NCI-H2081 treated with DMSO at 0.1 percent for 48 hours (cell line): ENCODE measurements around the gene ACOT2.
"Not testable (repeated sequence)": the region's sequence is repeated elsewhere in the genome, so short reads cannot be mapped to it uniquely, and the experiment has no call there.

Source experiments
- DNase-seq: peaks from one replicate; lab custom pipeline; 2025; lab: John Stamatoyannopoulos, UW

Gene ACOT2, protein sequence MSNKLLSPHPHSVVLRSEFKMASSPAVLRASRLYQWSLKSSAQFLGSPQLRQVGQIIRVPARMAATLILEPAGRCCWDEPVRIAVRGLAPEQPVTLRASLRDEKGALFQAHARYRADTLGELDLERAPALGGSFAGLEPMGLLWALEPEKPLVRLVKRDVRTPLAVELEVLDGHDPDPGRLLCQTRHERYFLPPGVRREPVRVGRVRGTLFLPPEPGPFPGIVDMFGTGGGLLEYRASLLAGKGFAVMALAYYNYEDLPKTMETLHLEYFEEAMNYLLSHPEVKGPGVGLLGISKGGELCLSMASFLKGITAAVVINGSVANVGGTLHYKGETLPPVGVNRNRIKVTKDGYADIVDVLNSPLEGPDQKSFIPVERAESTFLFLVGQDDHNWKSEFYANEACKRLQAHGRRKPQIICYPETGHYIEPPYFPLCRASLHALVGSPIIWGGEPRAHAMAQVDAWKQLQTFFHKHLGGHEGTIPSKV

DNA sequence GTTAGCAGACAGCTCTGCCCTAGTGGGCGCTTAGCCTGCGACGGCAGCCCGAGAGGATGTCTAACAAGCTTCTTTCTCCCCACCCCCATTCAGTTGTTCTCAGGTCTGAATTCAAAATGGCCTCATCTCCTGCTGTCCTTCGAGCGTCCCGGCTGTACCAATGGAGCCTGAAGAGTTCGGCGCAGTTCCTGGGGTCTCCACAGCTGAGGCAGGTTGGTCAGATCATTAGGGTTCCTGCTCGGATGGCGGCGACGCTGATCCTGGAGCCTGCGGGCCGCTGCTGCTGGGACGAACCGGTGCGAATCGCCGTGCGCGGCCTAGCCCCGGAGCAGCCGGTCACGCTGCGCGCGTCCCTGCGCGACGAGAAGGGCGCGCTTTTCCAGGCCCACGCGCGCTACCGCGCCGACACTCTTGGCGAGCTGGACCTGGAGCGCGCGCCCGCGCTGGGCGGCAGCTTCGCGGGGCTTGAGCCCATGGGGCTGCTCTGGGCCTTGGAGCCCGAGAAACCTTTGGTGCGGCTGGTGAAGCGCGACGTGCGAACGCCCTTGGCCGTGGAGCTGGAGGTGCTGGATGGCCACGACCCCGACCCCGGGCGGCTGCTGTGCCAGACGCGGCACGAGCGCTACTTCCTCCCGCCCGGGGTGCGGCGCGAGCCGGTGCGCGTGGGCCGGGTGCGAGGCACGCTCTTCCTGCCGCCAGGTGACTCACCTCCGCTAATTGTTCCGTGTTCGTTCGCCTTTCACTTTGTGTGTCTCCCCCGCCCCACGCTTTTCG, at the start of gene ACOT2:
TSS of gene ACOT2 (plus strand) at position 29 of the 774 bp plus-strand sequence. CDS start at position 57, 28 bp downstream.
- DNase-seq = peak; percentile 36

DNA sequence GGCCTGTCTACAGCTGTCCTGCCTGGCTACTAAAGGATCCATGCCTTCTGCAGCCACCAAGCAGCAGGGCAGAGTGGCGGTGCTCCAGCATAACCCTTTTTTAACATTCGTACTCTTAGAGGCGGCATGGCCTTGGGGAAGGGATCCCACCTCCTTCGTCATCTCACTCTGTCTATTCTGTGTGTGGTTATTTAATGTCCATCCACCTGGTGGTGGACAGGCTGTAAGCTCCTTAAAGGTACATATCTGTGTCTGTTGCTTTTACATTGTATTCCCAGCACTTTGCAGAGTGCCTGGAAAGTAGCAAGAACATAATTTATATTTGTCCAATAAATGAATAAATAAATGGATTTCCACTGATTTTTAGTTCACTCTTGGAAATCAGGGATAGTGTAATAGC, 47.8 kb upstream of the ACOT2 start:
- no peak for DNase-seq

DNA sequence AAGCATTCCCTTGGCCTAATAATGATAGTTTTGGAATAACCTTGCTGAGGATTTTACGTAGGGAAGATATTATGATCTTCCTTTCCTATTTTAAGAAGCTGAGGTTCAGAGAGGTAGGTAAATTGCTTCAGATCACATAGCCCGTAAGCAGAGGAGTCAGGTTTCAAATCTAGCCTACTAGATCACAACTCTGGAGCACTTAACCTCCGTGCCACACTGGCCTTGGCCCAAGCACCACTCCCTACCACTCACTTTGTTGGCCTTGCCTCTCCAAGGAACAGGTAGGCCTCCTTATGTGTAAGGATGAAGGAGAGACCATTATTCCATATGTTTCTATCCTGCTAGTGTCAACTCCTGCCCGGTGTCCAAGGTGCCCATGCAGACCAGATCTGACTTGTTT, 44.5 kb upstream of the ACOT2 start:
- DNase-seq = no peak

DNA sequence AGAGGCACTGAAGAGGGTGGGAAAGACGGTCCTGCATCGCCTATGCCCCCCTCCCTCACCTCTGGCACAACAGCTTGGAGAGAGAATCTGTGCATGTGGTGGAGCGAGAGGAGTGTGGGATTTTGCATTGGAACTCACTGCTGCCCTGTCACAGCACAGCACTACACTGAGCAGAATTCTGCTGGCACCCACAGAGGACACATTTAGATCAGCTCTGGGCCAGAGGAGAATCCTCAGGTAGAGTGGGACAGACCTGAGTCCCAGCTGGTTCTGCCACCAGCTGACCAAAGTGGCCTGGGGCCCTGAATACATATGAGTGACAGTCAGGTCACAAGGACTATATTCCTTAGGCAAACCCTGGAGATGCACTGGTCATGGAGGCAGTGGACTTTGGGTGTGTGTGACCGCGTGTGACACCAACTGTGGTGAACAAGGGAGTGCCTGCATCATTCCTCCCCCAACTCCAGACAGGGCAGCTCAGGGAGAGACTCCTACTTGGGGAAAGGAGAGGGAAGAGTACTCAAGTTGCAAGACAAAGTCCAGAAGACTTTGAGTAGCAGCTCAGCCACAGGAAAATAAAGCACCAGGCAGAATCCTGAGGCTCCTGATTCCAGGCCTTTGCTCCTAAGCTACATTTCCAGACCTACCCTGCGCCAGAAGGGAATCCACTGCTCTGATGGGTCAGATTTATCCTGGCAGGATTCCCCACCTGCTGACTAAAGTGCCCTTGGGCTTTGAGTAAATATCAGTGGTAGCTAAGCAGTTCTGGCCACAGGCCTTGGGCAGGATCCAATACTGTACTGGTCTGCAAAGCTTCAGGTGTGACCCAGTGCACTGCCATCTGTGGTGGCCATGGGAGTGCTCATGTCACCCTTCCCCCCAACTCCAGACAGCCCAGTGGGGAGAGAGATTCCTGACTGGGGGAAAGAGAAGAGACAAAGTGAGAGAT, 42.7 kb upstream of the ACOT2 start:
- DNase-seq = no peak

DNA sequence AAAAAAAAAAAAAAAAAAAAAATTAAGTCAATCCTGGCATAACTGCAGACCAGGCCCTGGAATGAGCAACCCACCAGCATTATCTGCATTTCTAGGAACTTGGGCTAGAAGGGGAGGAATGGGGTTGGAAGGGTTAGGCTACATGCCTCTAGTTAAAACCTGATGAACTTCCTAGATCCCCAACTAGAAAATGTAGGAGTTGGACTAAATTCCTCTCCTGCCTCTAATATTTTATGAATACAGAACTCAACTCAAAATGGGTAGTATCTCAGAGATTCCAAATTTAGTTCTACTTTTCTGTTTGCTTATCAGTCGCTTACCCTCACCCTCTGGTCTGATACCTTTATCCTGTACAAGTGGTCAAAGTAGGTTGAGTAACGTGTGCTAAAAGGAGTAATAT, 39.7 kb upstream of the ACOT2 start:
- DNase-seq = not testable (repeated sequence)

DNA sequence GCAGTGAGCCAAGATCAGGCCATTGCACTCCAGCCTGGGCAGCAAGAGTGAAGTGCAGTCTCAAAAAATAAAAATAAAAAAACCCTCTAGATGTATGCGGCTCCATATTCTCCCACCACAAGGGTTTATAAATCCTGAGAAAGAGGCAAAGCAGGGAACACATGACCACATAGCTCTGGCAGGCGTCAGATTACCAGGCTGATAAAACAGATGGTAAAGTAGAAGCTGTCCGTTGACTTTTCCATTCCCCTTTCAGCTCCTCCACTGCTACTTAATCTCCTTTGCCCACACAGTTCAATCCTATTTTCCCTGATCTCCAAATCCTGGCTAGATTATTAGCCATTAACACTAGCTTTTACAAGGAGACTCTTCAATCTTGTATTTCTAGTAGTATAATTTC, 37.0 kb upstream of the ACOT2 start:
- DNase-seq = not testable (repeated sequence)

DNA sequence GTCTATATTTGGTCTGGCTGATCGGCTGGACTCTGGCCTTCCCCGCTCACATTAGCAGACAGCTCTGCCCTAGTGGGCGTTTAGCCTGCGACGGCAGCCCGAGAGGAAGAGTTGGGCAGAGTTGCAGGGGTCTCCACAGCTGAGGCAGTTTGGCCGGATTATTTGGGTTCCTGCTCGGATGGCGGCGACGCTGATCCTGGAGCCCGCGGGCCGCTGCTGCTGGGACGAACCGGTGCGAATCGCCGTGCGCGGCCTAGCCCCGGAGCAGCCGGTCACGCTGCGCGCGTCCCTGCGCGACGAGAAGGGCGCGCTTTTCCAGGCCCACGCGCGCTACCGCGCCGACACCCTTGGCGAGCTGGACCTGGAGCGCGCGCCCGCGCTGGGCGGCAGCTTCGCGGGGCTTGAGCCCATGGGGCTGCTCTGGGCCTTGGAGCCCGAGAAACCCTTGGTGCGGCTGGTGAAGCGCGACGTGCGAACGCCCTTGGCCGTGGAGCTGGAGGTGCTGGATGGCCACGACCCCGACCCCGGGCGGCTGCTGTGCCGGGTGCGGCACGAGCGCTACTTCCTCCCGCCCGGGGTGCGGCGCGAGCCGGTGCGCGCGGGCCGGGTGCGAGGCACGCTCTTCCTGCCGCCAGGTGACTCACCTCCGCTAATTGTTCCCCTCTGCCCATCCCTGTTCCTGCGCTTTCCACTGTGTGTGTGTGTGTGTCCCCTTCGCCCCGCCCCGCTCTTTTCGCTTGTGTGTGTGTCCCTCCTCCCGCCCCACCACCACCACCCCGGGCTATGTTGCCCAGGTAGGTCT, 31.6 kb upstream of the ACOT2 start:
- DNase-seq = peak; percentile 6

DNA sequence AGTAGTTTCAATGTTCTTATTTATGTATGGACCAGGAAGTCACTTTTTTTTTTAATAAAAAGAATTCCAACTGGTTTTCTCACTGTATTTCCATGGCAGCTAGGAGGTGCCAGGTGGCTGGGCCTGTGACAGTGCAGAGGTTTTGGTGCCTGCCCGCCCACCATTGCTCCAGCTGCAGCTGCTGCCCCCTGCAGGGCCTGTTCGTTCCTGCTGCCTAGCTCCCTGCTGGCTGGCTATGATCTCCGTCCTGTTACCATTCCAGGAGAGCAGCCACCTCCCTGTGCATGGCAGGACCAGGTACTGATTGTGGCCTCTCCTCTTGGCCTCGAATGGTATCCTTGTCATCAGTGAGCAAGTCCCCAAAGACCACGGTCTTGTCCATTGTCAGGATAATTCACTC, 30.0 kb upstream of the ACOT2 start:
- not testable (repeated sequence) for DNase-seq

DNA sequence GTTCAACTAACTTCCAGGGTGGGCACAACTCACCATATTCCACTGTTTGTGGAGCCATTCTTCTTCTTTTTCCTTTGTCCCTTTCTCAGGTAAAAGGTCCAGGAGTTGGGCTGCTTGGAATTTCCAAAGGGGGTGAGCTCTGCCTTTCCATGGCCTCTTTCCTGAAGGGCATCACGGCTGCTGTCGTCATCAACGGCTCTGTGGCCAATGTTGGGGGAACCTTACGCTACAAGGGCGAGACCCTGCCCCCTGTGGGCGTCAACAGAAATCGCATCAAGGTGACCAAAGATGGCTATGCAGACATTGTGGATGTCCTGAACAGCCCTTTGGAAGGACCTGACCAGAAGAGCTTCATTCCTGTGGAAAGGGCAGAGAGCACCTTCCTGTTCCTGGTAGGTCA, 26.1 kb upstream of the ACOT2 start:
- DNase-seq = not testable (repeated sequence)

DNA sequence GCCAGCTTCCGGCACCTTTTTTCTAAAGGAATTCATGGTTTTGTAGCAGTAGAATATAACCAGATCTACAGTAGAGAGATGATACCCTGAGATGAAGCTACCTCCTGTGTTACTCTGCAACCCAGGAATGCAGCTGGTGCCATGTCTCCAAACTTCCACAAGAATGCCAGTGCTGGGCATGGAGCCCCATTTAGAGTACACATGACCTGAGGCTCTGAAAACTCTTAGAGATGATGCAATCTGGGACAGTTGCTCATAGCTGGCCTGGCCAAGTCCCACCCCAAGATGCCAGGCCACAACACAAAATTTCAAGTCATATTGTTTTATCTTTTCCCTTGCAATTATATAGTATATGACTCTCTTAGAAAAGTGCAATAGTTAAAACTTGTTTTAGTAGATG, 23.7 kb upstream of the ACOT2 start:
- DNase-seq = not testable (repeated sequence)

DNA sequence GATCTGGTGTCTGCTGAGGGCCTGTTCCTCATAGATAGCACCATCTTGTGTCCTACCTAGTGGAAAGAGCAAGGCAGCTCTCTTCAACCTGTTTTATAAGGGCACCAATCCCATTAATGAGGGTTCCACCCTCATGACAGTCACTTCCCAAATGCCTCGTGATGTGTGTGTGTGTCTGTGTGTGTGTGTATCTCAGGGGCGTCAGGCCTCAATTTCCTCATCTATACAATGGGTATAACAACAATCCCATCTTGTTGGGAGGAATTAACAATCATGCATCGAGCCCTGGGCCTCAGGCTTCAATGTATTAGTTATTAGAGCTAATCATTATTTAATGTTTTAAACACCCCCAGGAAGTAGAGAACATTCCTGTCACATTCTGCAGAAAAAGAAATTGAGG, 19.9 kb upstream of the ACOT2 start:
- DNase-seq = not testable (repeated sequence)

DNA sequence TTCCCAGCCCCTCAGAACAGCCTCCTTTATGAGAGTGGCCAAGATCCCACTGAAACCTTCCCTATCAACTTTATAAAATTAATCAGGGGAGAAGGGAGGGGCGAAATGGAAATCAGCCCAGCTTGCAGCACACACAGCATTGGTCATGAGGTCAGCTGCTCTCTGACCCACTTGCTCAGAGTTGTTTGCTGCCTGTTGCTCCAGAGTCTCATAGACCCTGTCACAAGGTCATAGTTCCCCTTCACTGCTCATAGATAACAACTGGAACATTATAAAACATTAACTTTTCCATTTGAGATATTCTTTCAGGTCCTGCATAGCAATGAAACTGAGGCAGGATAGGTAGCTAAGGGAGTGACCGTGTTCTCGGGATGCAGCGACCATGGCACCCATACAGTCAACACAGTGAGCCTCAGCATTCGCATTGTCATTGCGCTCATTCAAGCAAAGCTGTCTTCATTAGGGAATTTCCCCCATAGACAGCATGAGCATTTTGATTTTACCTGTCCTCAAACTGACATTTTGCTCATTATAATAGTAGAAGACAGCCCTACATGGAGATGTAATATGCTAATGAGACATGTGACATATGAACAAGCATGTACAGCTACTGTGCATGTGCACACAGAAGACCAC, 19.0 kb upstream of the ACOT2 start:
- not testable (repeated sequence) for DNase-seq

DNA sequence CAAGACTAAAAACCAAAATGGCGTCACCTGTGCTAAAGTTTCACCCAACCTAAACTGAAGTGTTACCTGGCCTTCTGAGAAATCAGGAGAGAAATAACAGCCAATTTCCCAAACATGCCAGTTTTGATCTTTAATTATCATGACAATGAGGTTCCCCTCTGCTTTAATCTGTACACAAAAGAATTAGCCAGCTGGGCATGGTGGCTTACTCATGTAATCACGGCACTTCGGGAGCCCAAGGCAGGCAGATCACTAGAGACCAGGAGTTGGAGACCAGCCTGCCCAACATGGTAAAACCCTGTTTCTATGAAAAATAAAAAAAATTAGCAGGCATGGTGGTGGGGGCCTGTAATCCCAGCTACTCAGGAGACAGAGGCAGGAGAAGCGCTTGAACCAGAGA, 15.2 kb upstream of the ACOT2 start:
- DNase-seq = no peak

DNA sequence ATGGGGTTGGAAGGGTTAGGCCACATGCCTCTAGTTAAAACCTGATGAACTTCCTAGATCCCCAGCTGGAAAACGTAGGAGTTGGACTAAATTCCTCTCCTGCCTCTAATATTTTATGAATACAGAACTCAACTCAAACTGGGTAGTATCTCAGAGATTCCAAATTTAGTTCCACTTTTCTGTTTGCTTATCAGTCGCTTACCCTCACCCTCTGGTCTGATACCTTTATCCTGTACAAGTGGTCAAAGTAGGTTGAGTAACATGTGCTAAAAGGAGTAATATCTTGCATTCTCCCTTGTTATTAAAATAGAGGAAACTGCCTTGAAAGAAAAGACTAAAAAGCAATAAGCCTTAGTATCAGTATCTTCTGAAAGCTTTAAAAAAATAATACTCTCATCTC, 11.8 kb upstream of the ACOT2 start:
- not testable (repeated sequence) for DNase-seq

DNA sequence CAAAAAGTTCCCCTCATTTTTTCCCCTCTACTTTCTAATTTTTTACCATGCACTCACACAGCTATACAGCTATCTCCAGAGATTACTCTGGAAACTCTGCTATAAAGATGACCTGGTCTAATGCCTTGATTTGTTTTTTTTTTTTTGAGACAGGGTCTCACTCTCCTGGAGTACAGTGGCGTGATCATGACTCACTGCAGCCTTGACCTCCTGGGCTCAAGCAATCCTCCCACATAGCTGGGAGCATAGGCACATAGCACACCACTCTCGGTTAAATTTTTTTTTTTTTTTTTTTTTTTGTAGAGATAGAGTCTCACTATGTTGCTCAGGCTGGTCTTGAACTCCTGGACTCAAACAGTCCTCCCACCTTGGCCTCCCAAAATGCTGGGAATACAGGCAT, 10.8 kb upstream of the ACOT2 start:
- not testable (repeated sequence) for DNase-seq

DNA sequence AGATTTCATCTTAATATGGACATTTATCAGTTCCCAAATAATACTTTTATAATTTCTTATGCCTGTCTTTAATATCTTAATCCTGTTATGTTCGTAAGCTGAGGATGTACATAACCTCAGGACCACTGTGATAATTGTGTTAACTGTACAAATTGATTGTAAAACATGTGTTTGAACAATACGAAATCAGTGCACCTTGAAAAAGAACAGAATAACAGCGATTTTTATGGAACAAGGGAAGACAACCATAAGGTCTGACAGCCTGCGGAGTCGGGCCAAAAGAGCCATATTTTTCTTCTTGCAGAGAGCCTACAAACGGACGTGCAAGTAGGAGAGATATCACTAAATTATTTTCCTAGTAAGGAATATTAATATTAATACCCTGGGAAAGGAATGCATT, 6.8 kb upstream of the ACOT2 start:
- not testable (repeated sequence) for DNase-seq

DNA sequence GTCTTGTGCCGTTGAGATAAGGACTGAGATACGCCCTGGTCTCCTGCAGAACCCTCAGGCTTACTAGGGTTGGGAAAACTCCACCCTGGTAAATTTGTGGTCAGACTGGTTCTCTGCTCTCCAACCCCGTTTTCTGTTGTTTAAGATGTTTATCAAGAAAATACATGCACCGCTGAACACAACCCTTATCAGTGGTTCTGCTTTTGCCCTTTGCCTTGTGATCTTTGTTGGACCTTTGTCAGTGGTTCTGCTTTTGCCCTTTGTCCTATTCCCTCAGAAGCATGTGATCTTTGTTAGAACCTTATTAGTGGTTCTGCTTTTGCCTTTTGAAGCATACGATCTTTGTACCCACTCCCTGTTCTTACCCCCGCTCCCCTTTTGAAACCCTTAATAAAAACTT, 6.3 kb upstream of the ACOT2 start:
- DNase-seq = not testable (repeated sequence)

DNA sequence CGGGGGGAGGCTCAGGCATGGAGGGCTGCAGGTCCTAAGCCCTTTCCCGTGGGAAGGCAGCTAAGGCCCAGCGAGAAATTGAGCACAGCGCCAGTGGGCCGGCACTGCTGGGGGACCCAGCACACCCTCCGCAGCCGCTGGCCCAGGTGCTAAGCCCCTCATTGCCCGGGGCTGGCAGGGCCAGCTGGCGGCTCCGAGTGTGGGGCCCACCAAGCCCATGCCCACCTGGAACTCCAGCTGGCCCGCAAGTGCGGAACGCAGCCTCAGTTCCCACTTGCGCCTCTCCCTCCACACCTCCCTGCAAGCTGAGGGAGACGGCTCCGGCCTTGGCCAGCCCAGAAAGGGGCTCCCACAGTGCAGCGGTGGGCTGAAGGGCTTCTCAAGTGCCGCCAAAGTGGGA, 2.6 kb upstream of the ACOT2 start:
- not testable (repeated sequence) for DNase-seq

DNA sequence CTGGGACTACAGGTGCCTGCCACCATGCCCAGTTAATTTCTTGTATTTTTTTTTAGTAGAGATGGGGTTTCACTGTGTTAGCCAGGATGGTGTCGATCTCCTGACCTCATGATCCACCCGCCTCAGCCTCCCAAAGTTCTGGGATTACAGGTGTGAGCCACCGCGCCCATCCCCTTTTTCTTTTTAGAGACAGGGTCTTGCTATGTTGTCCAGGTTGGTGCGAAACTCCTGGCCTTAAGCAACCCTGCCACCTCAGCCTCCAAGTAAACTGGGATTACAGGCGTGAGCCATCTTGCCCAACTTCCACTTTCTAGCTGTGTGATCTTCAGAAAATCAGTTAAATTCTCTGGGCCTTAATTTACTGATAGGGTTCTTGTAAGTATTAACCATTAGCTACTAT, 2.1 kb upstream of the ACOT2 start:
- not testable (repeated sequence) for DNase-seq

DNA sequence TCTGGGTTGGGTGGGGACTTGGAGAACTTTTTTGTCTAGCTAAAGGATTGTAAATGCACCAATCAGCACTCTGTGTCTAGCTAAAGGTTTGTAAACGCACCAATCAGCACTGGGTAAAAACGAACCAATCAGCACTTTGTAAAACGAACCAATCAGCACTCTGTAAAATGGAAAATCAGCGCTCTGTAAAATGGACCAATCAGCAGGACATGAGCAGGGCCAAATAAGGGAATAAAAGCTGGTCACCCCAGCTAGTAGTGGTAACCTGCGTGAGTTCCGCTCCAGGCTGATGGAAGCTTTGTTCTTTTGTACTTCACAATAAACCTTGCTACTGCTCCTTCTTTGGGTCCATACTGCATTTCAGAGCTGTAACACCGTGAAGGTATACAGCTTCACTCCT, 1.7 kb upstream of the ACOT2 start:
- DNase-seq = no peak
